GM19035 (cell line): ENCODE measurements around the gene SPOUT1.
"Not testable (repeated sequence)": the region's sequence is repeated elsewhere in the genome, so short reads cannot be mapped to it uniquely, and the experiment has no call there.

ENCODE experiments used
- ATAC-seq: cut with Tn5 transposase; IDR thresholded peaks from one replicate; pipeline ENCODE4 v1.9.1; 2021; ENCODE audit not compliant: unreplicated experiment

The SPOUT1 gene, protein sequence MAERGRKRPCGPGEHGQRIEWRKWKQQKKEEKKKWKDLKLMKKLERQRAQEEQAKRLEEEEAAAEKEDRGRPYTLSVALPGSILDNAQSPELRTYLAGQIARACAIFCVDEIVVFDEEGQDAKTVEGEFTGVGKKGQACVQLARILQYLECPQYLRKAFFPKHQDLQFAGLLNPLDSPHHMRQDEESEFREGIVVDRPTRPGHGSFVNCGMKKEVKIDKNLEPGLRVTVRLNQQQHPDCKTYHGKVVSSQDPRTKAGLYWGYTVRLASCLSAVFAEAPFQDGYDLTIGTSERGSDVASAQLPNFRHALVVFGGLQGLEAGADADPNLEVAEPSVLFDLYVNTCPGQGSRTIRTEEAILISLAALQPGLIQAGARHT

DNA sequence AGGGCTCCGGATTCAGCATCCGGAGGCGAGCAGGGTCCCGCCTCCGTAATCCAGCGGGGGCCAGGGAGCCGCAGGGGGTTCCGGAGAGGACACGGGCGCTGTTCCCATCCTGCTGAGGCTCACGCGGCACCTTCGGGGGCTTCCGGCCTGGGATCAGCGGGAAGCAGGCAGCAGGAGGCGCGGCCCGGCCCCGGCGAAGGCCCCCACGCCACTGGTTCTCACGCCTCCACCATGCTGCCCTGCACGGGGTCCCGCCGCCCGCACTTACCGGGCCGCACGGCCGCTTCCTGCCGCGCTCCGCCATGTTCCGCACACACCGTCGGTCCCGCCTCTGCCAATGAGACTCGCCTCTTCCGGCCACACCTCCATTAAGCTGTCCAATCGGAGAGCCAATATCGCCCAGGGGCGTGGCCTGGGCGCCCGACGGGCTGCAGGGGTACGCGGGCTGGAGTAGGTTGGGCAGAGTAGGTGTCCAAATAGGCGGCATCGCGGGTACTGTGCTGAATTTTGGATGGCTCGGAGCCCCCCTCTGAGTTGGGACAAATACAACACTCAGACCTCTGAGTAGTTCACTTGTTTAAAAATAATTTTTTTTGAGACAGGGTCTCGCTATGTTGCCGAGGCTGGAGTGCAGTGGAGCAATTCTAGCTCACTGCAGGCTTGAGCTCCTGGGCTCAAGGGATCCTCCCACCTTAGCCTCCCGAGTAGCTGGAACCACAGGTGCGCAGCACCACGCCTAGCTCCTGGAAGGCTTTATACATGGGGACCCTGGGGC lies at the start of gene SPOUT1:
SPOUT1 (minus strand) TSS at position 318 of the 775 bp plus-strand sequence; CDS start at position 304, 14 bp downstream.
- peak; percentile 98 for ATAC-seq

DNA sequence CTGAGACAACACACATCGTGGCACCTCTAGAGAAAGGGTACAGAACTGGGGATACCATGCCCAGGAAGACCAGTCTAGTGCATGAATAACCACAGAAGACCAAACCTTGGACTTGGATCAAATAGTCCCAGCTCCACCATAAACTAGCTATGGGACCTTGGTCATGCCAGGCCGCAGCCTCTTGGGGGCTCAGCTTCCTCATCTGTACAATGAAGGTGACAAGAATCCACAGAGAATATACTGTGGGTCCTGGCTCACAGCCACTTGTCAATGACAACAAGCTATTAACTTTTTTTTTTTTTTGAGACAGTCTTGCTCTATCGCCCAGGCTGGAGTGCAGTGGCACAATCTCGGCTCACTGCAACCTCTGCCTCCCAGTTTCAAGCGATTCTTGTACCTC lies 48.3 kb upstream of the SPOUT1 start:
- ATAC-seq, result no peak

DNA sequence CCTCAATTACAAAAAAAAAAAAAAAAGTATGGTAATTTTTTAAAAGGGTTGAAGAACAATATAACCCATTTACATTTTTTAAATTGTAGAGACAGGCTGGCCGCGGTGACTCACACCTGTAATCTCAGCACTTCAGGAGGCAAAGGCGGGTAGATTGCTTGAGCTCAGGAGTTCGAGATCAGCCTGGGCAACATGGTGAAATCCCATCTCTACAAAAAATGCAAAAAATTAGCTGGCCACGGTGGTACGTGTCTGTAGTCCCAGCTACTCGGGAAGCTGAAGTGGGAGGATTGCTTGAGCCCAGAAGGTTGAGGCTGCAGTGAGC lies 41.3 kb upstream of the SPOUT1 start:
- not testable (repeated sequence) for ATAC-seq

DNA sequence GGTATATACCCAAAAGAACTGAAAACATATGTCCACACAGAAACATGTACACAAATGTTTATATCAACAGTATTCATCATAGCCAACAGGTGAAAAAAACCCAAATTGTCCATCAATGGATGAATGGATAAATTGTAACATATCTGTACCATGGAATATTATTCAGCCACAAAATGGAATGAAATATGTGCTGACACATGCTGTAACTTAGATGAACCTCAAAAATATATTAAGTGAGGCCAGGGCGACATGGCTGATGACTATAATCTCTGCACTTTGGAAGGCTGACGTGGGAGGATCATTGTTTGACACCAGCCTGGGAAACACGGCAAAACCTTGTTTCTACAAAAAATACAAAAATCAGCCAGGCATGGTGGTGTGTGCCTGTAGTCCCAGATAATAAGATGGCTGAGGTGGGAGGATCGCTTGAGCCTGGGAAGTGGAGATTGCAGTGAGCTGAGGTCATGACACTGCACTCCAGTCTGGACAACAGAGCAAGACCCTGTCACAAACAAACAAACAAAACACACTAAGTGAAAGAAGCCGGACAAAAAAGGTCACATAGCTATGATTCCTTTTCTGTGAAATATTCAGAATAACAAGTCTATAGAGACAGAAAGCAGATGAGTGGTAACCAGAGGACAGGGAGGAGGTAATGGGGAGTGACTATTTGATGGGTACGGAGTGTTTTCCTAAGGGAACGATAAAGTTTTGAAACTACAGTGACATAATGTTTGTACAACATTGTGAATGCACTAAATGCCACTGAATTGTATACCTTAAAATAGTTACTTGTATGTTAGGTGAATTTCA lies 40.7 kb upstream of the SPOUT1 start:
- no peak for ATAC-seq

DNA sequence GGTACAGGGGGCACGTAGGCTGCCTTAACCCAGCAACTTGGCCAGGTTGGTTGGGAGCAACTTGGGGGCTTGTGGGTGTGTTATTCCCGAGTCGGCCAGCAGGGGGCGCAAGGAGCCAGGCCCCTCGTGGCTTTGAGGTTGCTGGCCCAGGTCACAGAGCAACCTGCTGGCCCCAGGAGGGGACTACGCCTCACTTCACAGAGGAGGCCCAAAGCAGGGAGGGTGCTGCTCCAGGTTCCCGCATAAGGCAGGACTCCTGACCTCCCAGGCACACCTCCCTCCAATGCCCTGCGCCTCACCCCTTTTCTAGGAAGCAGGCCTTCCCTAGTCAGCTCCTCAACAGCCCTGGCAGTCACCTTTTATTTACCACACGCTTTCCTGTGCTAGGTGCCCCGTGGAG lies 34.1 kb upstream of the SPOUT1 start:
- peak; percentile 64 for ATAC-seq

DNA sequence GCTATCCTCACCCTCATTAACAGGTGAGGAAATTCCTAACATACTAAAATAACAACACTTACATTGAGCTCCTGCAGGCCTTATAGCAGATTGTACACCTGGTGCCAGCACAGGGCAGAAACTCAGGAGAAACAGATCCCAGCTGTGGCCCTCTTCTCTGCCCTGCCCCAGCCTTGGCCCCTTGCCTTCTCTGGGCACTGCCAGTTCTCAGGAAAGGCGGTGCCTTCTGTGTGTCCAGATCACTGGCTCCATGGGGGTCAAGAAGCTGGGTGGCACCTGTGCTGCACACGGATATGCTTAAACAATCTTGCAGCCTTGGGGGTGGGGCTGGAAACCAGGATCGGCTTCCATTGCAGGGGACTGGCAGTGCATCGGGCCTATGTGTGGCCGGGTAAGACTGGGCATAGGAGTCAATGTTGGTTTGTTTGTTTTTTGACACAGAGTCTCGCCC lies 32.8 kb upstream of the SPOUT1 start:
- ATAC-seq, result no peak

DNA sequence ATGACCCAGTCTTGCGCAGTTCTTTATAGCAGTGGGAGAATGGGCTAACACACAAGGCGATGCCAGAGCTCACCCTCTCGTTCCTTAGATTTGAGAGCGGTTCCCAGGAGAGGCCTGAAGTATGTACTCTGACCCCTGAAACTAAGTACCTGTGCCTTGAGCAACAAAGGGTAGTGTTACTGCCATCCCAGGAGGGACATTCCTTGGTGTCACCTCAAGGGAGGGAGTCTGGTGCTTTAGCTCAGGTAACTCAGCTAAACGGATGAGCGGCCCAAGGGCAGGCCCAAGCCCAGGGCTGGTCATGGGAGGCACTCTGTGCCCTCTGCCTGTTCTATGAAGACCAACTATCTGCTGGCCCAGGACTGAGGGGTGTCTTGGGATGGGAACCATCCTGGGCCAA lies 31.9 kb upstream of the SPOUT1 start:
- ATAC-seq, result no peak

DNA sequence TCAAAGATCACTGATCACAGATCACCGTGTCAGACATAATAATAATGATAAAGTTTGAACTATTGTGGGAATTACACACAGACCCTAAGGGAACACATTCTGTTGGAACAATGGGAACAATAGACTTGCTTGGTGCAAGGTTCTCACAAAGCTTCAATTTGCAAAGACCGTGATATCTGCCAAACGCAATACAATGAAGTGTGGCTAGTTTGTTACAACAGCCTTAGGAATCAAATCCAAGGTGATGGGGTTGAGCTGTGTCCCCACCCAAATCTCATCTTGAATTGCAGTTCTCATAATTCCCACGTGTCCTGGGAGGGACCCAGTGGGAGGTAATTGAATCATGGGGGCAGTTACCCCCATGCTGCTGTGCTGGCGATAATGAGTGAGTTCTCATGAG lies 31.3 kb upstream of the SPOUT1 start:
- no peak for ATAC-seq

DNA sequence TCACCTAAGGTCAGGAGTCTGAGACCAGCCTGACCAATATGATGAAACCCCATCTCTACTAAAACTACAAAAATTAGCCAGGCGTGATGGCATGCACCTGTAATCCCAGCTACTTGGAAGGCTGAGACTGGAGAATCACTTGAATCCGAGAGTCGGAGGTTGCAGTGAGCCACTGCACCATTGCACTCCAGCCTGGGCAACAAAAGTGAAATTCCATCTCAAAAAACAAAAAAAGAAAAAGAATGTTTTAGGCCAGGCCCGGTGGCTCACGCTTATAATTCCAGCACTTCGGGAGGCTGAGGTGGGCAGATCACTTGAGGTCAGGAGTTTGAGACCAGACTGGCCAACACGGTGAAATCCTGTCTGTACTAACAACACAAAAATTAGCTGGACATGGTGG lies 28.9 kb upstream of the SPOUT1 start:
- not testable (repeated sequence) for ATAC-seq

DNA sequence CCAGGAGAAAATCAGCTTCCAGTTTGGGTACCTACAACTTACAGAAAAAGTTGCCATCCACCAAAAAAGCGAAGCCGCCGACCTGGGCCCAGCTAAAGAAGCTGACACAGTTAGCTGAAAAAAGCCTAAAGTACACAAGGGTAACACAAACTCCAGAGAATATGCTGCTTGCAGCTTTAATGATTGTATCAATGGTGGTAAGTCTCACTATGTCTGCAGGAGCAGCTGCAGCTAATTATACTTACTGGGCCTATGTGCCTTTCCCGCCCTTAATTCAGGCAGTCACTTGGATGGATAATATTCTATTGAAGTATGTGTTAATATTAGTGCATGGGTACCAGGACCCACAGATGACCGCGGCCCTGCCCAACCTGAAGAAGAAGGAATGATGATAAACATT lies 24.9 kb upstream of the SPOUT1 start:
- not testable (repeated sequence) for ATAC-seq

DNA sequence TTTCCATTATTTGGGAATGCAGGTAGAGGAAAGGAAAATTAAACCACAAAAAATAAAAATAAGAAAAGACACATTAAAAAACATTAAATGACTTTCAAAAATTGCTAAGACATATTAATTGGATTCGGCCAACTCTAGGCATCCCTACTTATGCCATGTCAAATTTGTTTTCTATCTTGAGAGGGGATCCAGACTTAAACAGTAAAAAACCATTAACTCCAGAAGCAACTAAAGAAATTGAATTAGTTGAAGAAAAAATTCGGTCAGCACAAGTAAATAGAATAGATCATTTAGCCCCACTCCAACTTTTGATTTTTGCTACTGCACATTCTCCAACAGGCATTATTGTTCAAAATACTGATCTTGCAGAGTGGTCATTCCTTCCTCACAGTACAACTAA lies 23.1 kb upstream of the SPOUT1 start:
- not testable (repeated sequence) for ATAC-seq

DNA sequence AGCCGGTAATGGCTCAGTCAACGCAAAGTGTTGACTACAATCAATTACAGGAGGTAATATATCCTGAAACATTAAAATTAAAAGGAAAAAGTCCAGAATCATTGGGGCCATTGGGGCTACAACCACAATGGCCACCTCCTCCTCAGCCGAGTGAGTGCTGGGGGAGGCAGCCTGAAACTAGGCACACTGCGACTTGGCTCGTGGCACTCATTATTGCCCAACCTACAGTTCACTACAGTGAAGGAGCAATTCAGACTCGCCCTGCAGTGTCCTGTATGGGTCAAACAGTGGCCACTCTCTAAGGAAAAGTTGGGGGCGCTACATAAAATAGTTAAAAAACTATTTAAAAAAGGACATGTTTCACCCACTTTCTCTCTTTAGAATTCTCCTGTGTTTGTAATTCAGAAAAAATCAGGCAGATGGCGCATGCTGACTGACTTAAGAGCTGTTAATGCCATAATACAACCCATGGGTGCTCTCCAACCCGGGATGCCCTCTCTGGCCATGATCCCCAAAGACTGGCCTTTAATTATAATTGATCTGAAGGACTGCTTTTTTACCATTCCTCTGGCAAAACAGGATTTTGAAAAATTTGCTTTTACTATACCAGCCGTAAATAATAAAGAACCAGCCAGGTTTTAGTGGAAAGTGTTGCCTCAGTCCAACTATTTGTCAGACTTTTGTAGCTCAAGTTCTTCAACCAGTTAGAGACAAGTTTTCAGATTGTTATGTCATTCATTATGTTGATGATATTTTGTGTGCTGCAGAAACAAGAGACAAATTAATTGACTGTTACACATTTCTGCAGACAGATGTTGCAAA lies 22.4 kb upstream of the SPOUT1 start:
- ATAC-seq, result not testable (repeated sequence)

DNA sequence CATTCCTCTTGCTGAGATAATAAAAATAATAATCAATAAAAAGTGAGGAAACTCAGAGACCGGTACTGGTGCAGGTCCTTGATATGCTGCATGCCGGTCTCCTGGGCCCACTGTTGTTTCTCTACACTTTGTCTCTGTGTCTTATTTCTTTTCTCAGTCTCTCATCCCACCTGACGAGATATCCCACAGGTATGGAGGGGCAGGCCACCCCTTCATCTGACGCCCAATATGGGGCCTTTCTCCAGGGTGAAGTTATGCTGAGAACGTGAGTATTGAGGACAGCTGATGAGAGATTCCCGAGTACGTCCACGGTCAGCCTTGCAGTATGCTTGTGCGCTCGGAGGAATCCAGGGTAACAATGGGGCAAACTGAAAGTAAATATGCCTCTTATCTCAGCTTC lies 21.4 kb upstream of the SPOUT1 start:
- not testable (repeated sequence) for ATAC-seq

DNA sequence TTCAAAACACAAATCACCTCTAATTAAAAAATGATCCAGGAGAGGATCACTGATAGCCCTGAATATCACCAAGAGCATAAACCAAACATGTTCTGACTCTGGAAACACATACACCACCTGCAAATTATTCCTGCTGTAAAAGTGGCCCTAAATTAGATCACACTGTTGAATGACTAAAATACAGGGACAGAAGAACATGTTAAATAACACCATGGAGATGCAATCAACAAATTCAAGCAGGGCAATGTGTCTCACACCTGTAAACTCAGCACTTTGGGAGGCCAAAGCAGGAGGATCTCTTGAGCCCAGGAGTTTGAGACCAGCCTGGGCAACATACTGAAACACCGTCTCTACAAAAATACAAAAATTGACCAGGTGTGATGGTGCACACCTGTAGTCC lies 18.2 kb upstream of the SPOUT1 start:
- no peak for ATAC-seq

DNA sequence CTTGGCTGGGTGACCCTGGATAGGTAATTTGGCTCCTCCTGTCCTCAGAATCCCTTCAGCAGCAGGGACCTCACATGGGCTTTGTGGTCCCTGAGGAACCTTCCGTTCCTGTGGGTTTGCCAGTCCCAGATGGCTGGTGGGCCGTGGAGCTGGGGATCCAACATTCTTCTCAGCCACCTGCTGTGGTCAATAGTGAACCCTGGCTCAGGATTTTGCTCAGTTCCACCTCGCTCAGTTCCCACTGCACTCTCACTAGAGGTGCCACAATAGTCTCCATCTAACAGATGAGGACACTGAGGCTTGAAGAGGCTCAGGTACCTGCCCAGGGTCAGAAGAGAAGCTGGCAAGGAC lies 17.1 kb upstream of the SPOUT1 start:
- no peak for ATAC-seq

DNA sequence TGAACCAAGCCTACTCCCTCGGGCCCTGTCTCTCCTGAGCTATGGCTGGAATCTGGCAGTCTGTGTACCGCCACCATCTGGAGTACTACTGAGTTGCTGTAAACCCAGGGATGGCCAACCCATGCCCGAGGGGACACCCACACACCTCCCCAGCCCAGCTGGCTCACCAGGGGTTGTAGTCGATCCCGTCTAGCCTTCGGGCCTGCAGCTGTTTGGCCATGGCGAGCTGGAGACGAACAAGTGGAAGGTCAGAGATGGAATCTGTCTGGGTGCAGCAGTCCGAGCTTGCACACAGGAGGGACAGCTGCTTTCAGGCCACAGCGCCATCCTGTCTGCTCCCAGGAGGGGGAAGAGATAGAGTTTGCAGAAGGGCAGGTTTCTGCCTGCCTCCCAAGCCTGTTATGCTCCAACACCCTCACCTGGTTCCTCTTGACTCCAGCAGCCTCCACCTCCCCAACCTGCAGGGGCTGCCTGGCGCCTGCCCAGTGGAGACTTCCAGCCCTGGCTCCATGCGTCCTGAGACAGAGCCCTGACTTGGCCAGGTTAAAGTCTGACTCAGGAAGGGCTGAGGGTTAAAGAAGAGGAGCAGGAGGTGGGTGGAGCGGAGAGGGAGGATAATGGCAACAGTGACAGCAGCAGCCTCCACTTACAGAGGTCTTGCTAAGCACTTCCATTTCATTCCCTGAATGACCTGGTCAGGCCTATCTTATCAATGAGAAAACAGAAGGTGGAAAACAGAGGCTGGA lies 15.8 kb upstream of the SPOUT1 start:
- no peak for ATAC-seq

DNA sequence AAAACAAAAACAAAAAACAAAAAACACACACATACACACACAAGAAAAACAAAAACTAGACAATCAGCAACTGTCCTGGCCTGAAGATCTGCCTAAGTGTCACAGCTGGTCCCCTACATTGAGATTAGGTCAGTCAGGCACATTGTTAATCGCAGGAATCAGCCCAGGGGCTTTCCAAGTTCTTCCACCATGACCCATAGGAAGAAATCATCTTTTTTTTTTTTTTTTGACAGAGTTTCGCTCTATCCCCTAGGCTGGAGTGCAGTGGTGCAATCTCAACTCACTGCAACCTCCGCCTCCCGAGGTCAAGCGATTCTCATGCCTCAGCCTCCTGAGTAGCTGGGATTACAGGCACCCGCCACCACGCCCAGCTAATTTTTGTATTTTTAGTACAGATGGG lies 13.6 kb upstream of the SPOUT1 start:
- ATAC-seq, result not testable (repeated sequence)

DNA sequence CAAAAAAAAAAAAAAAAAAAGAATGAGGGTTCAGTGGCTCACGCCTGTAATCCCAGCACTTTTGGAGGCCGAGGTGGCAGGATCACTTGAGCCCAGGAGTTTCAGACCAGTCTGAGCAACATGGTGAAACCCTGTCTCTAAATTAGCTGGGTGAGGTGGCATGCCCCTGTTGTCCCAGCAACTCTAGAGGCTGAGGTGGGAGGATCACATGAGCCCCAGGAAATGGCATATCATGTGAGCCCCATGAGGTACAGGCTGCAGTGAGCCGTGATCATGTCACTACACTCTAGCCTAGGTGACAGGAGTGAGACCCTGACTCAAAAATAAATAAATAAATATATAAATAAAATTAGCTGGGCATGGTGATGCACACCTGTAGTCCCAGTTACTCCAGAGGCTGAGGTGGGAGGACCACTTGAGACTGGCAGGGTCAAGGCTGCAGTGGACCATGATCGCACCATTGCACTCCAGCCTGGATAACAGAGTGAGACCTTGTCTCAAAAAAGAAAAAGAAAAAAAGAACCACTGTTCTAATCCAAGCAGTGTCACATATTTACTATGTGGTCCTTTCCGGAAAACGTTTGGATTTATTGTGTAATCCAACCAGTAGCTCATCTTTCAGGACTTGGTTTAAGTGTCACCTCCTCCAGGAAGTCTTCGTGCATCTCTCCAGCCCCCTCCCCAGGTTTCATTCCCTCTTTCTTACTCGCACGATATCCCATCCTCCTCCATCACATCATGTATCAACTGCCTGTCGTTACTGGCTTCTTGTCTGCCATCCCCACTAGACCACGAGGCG lies 12.3 kb upstream of the SPOUT1 start:
- no peak for ATAC-seq

DNA sequence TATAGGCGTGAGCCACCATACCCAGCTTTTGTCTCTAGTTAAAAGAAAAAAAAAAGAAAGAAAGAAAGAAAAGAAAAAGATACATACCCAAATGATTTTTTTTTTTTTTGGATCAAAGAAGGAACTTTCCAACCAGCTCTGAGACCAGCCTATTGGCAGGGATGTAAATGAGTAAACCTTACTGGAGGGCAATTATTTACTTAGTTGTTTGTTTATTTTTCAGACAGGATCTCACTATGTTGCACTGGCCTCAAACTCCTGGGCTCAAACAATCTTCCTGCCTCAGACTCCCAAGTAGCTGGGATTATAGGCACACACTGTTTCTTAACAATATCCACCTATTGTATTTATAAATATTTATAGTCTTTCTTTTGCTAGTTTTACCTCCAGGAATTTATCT lies 10.9 kb upstream of the SPOUT1 start:
- no peak for ATAC-seq
